Measurements from ENCODE around the gene STUB1. TPM values are rescaled to one million over a fixed set of nuclear protein-coding genes. Genes with fewer than 3 reads are reported as not detected.
"Not testable (repeated sequence)": the region's sequence is repeated elsewhere in the genome, so short reads cannot be mapped to it uniquely, and the experiment has no call there.

STUB1 gene
- total RNA-seq, 1 donor from 2014 or later = 86.0 TPM

DNA sequence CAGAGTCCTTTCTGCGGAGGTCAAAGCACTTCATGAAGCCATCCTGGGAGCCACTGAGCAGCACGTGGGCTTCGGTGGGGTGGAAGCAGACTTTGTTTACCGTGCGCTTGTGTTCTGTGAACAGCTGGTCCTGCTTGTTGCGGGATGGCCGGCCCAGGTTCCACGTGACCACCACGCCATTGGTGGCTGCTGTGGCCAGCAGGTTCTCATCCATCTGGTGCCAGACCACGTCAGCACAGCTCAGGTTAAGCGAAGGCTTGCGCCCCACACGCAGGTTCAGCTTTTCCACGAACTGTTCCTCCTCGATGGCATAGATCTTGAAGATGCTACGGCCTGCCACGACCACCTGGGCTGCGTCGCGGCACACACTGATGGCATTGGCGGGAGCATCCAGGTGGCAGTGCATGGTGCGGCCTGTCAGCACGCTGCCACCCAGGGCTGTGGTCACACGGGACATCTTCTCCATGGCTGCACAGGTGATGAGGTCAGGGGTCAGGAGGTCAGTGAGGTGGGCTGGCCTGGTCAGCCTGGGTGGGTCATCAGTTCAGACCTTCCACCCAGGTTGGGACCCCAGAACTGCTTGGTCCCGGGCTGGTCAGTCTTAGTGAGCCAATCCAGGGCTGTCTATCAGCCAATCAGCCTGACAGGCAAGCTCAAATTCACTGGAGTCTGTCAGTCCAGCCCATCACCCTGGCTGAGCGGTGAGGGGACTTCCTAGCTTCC lies 9.1 kb downstream of the STUB1 start:
- peaks cover 16% of the 10 kb centered on the region for H3K36me3 ChIP-seq
- H3K27ac ChIP-seq = peak overlapping the region; percentile 88
- intact Hi-C loops (cut with DNase I) = no loop called here
- ATAC-seq (no peak), DNase-seq (no peak)
- H3K9me3 ChIP-seq = no peaks in the 10 kb centered on the region
- TF ChIP-seq, protein P1, sequence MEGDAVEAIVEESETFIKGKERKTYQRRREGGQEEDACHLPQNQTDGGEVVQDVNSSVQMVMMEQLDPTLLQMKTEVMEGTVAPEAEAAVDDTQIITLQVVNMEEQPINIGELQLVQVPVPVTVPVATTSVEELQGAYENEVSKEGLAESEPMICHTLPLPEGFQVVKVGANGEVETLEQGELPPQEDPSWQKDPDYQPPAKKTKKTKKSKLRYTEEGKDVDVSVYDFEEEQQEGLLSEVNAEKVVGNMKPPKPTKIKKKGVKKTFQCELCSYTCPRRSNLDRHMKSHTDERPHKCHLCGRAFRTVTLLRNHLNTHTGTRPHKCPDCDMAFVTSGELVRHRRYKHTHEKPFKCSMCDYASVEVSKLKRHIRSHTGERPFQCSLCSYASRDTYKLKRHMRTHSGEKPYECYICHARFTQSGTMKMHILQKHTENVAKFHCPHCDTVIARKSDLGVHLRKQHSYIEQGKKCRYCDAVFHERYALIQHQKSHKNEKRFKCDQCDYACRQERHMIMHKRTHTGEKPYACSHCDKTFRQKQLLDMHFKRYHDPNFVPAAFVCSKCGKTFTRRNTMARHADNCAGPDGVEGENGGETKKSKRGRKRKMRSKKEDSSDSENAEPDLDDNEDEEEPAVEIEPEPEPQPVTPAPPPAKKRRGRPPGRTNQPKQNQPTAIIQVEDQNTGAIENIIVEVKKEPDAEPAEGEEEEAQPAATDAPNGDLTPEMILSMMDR (IDR thresholded peaks at IDR 0.05) = no peak
- peaks cover 24% of the 10 kb centered on the region for H3K27me3 ChIP-seq (ENCODE audit: low read depth)
- H3K4me3 ChIP-seq = peak overlapping the region; percentile 90
- peaks cover 41% of the 10 kb centered on the region for H3K4me1 ChIP-seq

DNA sequence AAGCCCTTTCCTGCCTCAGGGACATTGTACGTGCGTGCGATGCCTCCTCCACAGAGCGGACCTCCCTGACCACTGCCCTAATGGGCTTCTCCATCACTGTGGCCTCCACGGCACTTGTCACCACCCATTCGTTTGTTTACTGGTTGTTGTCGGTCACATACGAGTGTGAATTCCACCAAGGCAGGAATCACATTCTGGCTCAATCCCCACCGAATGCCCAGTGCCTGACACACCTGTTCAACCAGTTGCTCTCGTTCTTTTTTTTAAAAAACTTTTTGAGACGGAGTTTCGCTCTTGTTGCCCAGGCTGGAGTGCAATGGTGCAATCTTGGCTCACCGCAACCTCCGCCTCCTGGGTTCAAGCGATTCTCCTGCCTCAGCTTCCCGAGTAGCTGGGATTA lies 11.0 kb downstream of the STUB1 start:
- H3K27ac ChIP-seq; H3K9me3 ChIP-seq; ATAC-seq; H3K4me3 ChIP-seq; intact Hi-C loops (cut with DNase I); DNase-seq: not testable (repeated sequence)
- H3K27me3 ChIP-seq (ENCODE audit: low read depth) = peaks cover 41% of the 10 kb centered on the region
- H3K36me3 ChIP-seq = peaks cover 12% of the 10 kb centered on the region
- H3K4me1 ChIP-seq = peaks cover 41% of the 10 kb centered on the region

DNA sequence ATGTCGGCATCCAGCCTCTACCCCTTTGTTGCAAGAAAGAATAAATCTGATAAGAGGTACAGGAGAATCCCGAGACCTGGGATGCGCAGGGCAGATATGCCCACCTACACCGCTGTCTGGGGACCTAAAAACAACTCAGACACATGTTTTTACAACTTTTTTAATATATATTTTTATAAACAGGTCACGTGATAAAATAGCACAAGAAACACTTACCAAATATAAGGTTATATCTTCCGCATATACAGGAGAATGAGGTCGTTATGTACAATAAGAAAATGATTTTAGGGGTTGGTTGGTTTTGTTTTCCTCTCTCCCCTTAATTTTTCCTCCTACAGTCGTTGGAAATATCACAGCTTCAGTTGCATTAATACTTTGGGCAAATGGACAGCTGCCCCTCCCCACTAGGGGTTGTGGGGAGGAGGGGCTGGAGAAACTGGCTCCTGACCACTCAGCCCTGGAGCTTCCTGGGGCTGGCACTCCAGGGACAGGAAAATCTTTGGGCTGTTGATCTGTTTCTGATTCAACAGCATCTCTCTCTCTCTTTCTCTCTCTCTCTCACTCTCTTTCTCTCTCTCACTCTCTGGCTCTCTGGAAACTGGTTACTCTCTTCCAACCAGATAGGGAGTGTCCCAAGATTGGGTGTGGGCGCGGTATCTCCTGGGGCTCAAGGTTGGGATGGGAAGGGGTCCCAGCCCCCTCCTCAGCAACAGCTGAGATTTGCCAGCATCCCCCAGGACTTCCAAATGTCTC lies 12.3 kb downstream of the STUB1 start:
- TF ChIP-seq, protein P1 (IDR thresholded peaks at IDR 0.05) = no peak
- Histone ChIP-seq H3K27me3 (ENCODE audit: low read depth) (peaks cover 51% of the 10 kb centered on the region), H3K27ac (no peak overlapping the region), H3K9me3 (no peaks in the 10 kb centered on the region), H3K4me3 (no peak overlapping the region), H3K4me1 (peaks cover 44% of the 10 kb centered on the region), H3K36me3 (no peaks in the 10 kb centered on the region)
- DNase-seq = no peak
- ATAC-seq = no peak
- intact Hi-C loops (cut with DNase I) = no loop called here

DNA sequence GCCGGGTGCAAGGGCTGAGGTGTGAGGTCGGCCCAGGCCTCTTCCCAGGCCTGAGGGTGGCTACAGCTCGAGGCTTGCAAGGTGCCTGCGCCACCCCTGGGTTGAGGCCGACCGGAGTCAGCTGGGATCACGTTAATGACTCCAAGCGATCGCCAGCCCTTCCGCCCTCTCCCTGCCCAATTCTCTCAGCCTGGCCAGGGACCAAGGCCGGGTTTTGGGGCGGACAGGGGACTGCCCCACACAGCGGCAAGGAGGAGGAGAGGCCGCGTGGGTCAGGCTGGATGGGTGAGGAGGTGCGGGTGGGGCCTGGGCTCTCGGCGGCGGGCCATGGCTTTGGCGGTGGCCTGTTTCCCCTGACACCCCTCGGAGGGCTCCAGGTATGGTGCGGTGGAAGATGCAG lies 13.2 kb downstream of the STUB1 start:
- H3K27me3 ChIP-seq (ENCODE audit: low read depth) = peaks cover 54% of the 10 kb centered on the region
- no peak for DNase-seq

DNA sequence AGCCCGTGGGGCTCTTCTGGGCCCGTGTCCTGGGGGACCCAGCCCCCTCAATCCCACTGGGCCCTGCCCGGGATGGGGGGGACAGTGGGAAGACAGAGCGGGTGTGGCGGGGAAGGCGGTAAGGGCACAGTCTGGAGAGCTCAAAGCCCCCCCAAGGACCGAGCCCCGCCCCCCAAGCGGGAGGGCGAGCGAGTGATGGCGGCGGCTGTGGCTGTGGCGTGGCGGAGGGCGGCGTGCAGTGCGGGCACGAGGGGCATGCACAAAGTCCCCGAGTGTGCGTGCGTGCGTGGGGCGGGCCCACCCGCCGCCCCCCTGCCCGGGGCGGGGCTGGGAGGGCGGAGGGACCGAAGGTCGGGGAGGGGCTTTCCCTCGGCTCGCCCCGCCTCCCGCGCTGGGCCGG lies 13.6 kb downstream of the STUB1 start:
- Histone ChIP-seq H3K27ac (no peak overlapping the region), H3K9me3 (no peaks in the 10 kb centered on the region), H3K4me3 (no peak overlapping the region), H3K4me1 (peaks cover 40% of the 10 kb centered on the region), H3K36me3 (no peaks in the 10 kb centered on the region), H3K27me3 (ENCODE audit: low read depth) (peaks cover 55% of the 10 kb centered on the region)
- TF ChIP-seq, protein P1 (IDR thresholded peaks at IDR 0.05) = no peak
- DNase-seq = no peak
- no peak for ATAC-seq
- intact Hi-C loops (cut with DNase I) = no loop called here

More for the DNA sequence above, 13.2 kb downstream of the STUB1 start:
- intact Hi-C loops (cut with DNase I) = no loop called here
- H3K4me3 ChIP-seq = no peak overlapping the region
- H3K4me1 ChIP-seq = peaks cover 44% of the 10 kb centered on the region
- ATAC-seq = no peak
- TF ChIP-seq, protein P1 (IDR thresholded peaks at IDR 0.05) = no peak
- H3K27ac ChIP-seq = no peak overlapping the region
- H3K36me3 ChIP-seq = no peaks in the 10 kb centered on the region
- H3K9me3 ChIP-seq = no peaks in the 10 kb centered on the region
